ENCODE measurements around the gene TERF2IP. TPM values are rescaled to one million over a fixed set of nuclear protein-coding genes. Genes with fewer than 3 reads are reported as not detected.
A peak's percentile ranks its signal among the peaks of the same experiment; 100 is the strongest.

The TERF2IP gene
- total RNA-seq: 27.7 and 42.3 TPM in 2 replicates

GRCh38 chr16:75647492-75648264, at the start of gene TERF2IP, which contains the start of gene KARS1:
Gene TERF2IP, plus strand, starts transcription at chr16:75647773. Its CDS starts 110 bp downstream, at chr16:75647883.
Gene KARS1, minus strand, starts transcription at chr16:75647665. Its CDS starts 26 bp downstream, at chr16:75647639.
- peak; percentile 96 for DNase-seq (ENCODE audit: low read depth in 2 of 2)

GRCh38 chr16:75599452-75600277, 47.9 kb upstream of the TERF2IP start:
- no peak for DNase-seq (ENCODE audit: low read depth in 2 of 2)

GRCh38 chr16:75603241-75603640, 44.3 kb upstream of the TERF2IP start:
- no peak for DNase-seq (ENCODE audit: low read depth in 2 of 2)

GRCh38 chr16:75606507-75606906, 41.1 kb upstream of the TERF2IP start:
- no peak for DNase-seq (ENCODE audit: low read depth in 2 of 2)

GRCh38 chr16:75614066-75614897, 33.3 kb upstream of the TERF2IP start:
- DNase-seq (ENCODE audit: low read depth in 2 of 2): peak in 1 of 2 donors; percentile 58

- DNase-seq (ENCODE audit: low read depth in 2 of 2): no peak
These were observed 32.0 kb upstream of the TERF2IP start for GRCh38 chr16:75615619-75616018.

GRCh38 chr16:75616521-75617010, 31.0 kb upstream of the TERF2IP start:
- DNase-seq (ENCODE audit: low read depth in 2 of 2): peak in 1 of 2 donors; percentile 9

- no peak for DNase-seq (ENCODE audit: low read depth in 2 of 2)
These were observed 30.5 kb upstream of the TERF2IP start for GRCh38 chr16:75617121-75617520.

- no peak for DNase-seq (ENCODE audit: low read depth in 2 of 2)
These were observed 28.8 kb upstream of the TERF2IP start for GRCh38 chr16:75618780-75619179.

GRCh38 chr16:75620326-75621169, 27.0 kb upstream of the TERF2IP start:
- DNase-seq (ENCODE audit: low read depth in 2 of 2): no peak

GRCh38 chr16:75621170-75621477, 26.4 kb upstream of the TERF2IP start:
- peak; percentile 66 for DNase-seq (ENCODE audit: low read depth in 2 of 2)

GRCh38 chr16:75622761-75623605, 24.6 kb upstream of the TERF2IP start, which contains the start of gene ADAT1:
Gene ADAT1, minus strand, starts transcription at chr16:75623281. Its CDS starts 2,482 bp downstream, at chr16:75620799.
- DNase-seq (ENCODE audit: low read depth in 2 of 2): peak; percentile 98 to 99

GRCh38 chr16:75624921-75625334, 22.6 kb upstream of the TERF2IP start:
- DNase-seq (ENCODE audit: low read depth in 2 of 2): peak in 1 of 2 donors; percentile 9

- DNase-seq (ENCODE audit: low read depth in 2 of 2): no peak
These were observed 20.8 kb upstream of the TERF2IP start for GRCh38 chr16:75626806-75627205.

- DNase-seq (ENCODE audit: low read depth in 2 of 2): peak in 1 of 2 donors; percentile 62
These were observed 19.7 kb upstream of the TERF2IP start for GRCh38 chr16:75627851-75628250.

GRCh38 chr16:75628351-75628750, 19.2 kb upstream of the TERF2IP start:
- peak; percentile 40 to 52 for DNase-seq (ENCODE audit: low read depth in 2 of 2)

- no peak for DNase-seq (ENCODE audit: low read depth in 2 of 2)
These were observed 18.4 kb upstream of the TERF2IP start for GRCh38 chr16:75629132-75629531.

GRCh38 chr16:75630052-75630451, 17.5 kb upstream of the TERF2IP start:
- DNase-seq (ENCODE audit: low read depth in 2 of 2): no peak

GRCh38 chr16:75632857-75633256, 14.7 kb upstream of the TERF2IP start:
- no peak for DNase-seq (ENCODE audit: low read depth in 2 of 2)
